GM19395 (cell line): ENCODE data around the gene HEATR5B.
A peak's percentile ranks its signal among the peaks of the same experiment; 100 is the strongest.

Experiments used
- ATAC-seq: cut with Tn5 transposase; IDR thresholded peaks from one replicate; pipeline ENCODE4 v1.9.1; 2021; ENCODE audit warnings: mild to moderate bottlenecking, moderate library complexity; ENCODE audit not compliant: unreplicated experiment

The HEATR5B gene

GRCh38 chr2:37083873-37084794 lies at the start of gene HEATR5B, which contains the start of gene GPATCH11:
TSS of gene HEATR5B (minus strand) at chr2:37084372. CDS start at chr2:37083414, 958 bp downstream.
TSS of gene GPATCH11 (plus strand) at chr2:37084518. CDS start at chr2:37088382, 3,864 bp downstream.
- peak; percentile 84 for ATAC-seq

DNA sequence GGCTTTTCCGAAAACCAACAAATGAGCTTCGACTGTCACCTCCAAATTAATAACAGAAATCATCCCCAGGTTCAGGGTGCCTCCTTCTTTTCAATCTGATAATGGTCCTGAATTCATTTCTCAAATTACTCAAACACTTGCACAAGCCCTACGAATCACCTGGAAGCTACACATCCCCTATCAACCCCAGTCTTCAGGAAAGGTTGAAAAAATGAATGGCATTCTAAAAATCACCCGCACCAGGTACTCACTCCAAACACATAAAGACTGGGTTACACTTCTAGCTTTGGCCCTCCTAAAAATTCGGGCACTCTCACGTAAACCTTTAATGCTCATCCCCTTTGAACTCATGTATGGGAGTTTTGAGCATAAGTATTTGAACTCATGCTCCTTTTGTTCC lies 48.7 kb upstream of the HEATR5B start:
- no peak for ATAC-seq

- ATAC-seq: no peak
These were observed 41.2 kb upstream of the HEATR5B start for GRCh38 chr2:37125416-37125815.

- ATAC-seq: no peak
These were observed 35.0 kb upstream of the HEATR5B start for GRCh38 chr2:37119157-37119556.

DNA sequence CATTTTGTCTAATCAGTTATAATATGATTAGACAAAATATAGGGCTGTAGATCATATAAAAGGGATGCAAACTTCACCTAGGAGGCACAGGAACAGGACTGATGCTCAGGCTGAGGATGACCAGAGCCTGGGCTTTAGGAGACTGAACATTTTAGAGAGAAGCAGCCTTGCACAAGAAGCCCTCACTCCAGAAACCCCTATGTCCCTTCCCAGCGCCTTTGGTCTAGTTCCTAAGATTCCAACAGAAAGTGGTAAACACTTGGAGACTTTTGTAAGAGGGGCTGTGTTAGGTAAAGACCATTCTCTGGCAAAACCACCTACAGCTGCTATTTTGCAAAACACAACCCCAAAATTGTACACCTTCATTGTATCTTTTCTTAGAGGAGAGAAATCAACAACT lies 33.4 kb upstream of the HEATR5B start:
- ATAC-seq: no peak

- no peak for ATAC-seq
These were observed 27.8 kb upstream of the HEATR5B start for GRCh38 chr2:37111958-37112357.

- ATAC-seq: no peak
These were observed 26.4 kb upstream of the HEATR5B start for GRCh38 chr2:37110306-37111212.

- ATAC-seq: no peak
These were observed 25.4 kb upstream of the HEATR5B start for GRCh38 chr2:37109523-37109922.

GRCh38 chr2:37105150-37105549 lies 21.0 kb upstream of the HEATR5B start:
- no peak for ATAC-seq

- ATAC-seq: no peak
These were observed 20.0 kb upstream of the HEATR5B start for GRCh38 chr2:37104178-37104577.

- ATAC-seq: no peak
These were observed 18.4 kb upstream of the HEATR5B start for GRCh38 chr2:37102588-37102987.

DNA sequence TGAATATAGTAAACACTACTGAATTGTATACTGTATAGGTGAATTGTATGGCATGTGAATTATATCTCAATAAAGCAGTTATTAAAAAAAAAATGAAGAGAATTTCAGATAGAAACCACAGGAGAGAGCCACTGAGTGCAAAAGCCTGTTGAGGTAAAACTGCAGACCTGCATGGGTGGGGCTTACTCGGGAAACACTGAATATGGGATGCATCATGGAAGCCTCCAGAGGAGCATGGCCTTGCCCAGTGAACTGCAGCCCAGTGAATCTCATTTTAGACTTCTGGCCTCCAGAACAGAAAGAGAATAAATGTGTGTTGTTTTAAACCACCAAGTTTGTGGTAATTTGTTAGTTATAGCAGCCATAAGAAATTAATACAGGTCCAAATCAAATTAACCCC lies 15.9 kb upstream of the HEATR5B start:
- no peak for ATAC-seq

DNA sequence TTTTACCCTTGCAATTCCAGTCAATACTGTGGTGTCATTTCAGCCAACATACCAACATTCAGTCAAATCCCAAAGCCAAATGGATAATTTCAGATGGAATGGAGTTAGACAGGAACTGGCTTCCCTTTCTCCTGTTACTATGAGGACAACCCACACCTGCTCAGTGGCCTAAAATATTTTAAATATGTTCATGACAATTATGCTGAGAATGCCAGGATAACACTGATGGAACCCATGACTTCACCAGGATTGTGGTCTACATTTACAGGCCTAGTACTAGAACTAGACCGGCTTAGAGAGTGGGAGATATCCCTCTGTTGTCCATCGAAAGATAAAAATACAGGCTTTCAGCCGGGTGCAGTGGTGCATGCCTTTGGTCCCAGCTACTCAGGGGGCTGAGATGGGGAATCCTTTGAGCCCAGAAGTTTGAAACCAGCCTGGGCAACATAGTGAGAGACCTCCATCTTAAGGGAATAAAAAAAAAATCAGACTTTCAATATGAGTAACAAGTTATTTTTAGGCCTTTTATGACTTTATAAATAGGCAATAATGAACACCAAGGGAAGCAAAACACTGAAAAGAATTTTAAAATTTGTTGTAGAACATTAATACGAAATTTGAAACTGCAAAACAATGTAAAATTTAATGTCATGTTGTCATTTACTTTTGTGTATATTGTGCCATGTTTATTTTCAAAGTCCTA lies 14.4 kb upstream of the HEATR5B start:
- no peak for ATAC-seq

GRCh38 chr2:37096568-37096967 lies 12.4 kb upstream of the HEATR5B start:
- no peak for ATAC-seq

- ATAC-seq: peak; percentile 57
These were observed 7.7 kb upstream of the HEATR5B start for GRCh38 chr2:37091873-37092272.

DNA sequence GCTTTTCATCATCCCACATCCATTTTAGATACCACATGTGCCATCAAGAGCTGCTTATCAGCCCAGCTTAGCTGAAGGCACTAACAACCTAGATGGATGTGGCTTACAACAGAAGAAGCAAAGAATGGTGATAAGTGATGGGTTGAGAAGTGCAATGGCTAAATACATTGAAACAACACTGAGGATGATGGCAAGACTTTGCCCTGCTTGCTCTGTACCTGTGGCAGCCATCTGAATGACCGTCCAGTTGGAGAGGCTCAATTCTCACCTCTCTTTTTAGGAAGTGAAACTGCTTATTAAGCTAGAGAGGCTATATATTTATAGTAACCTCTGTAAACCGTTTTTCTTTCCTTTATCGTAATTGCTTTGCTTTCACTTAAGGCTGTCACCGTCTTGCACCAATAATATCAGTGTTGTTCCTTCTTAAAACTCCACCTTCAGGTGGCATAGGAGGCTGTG lies 5.9 kb upstream of the HEATR5B start:
- peak; percentile 85 for ATAC-seq

- ATAC-seq: no peak
These were observed 1.6 kb upstream of the HEATR5B start for GRCh38 chr2:37085731-37086147.

- no peak for ATAC-seq
These were observed 625 bp upstream of the HEATR5B start for GRCh38 chr2:37084797-37085196.

GRCh38 chr2:37080689-37081088 lies 3.5 kb downstream of the HEATR5B start:
- no peak for ATAC-seq

DNA sequence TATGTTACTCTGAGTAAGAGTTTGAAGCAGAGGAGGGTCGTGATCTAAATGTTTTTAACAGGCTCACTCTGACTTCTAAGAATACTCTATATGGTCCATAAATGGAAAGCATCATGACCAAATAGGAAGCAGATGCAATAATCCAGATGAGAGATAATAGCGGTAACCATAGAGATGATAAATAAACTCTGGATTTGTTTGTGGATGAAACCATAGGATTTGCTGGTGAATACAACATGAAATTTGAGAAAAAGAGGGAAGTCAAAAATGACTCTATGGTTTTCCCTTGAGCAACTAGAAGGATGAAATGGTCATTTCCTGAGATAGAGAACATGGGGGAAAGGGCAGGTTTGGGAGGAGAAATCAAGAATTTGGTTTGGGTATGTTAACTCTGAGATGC lies 3.9 kb downstream of the HEATR5B start:
- ATAC-seq: no peak

GRCh38 chr2:37070931-37071330 lies 13.2 kb downstream of the HEATR5B start:
- ATAC-seq: no peak
